ENCODE data around the gene KLHL40. TPM values are rescaled to one million over a fixed set of nuclear protein-coding genes. Genes with fewer than 3 reads are reported as not detected.

KLHL40 gene, protein sequence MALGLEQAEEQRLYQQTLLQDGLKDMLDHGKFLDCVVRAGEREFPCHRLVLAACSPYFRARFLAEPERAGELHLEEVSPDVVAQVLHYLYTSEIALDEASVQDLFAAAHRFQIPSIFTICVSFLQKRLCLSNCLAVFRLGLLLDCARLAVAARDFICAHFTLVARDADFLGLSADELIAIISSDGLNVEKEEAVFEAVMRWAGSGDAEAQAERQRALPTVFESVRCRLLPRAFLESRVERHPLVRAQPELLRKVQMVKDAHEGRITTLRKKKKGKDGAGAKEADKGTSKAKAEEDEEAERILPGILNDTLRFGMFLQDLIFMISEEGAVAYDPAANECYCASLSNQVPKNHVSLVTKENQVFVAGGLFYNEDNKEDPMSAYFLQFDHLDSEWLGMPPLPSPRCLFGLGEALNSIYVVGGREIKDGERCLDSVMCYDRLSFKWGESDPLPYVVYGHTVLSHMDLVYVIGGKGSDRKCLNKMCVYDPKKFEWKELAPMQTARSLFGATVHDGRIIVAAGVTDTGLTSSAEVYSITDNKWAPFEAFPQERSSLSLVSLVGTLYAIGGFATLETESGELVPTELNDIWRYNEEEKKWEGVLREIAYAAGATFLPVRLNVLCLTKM
- total RNA-seq, result not detected in 2 replicates

- no peak for DNase-seq (ENCODE audit: extremely low read depth, low read depth, low spot score)
Observed at GRCh38 chr3:42685363-42685881, at the start of gene KLHL40. Gene KLHL40, plus strand, starts transcription at chr3:42685537. Its CDS starts 82 bp downstream, at chr3:42685619.

DNA sequence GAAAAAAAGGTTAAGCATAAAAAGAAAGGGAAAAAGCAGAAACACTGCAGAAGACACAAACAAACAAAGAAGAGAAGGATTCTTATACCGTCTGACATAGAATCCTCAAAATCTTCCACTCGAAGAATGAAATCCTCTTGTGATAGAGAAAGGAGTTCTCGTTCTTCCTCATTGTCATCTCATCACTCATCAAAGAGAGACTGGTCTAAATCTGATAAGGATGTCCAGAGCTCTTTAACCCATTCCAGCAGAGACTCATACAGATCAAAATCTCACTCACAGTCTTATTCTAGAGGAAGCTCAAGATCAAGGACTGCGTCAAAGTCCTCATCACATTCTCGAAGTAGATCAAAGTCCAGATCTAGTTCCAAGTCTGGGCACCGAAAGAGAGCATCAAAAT is 48.3 kb upstream of the KLHL40 start:
- no peak for DNase-seq (ENCODE audit: extremely low read depth, low read depth, low spot score)

DNA sequence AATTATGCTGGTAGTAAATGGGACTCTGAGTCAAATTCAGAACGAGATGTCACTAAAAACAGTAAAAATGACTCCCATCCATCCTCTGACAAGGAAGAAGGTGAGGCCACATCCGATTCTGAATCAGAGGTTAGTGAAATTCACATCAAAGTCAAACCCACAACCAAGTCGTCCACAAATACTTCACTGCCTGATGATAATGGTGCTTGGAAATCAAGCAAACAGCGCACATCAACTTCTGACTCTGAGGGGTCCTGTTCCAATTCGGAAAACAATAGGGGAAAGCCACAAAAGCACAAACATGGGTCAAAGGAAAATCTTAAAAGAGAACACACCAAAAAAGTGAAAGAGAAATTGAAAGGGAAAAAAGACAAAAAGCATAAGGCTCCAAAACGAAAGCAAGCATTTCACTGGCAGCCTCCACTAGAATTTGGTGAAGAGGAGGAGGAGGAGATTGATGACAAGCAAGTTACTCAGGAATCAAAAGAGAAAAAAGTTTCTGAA is 46.9 kb upstream of the KLHL40 start:
- DNase-seq (ENCODE audit: extremely low read depth, low read depth, low spot score), result no peak

DNA sequence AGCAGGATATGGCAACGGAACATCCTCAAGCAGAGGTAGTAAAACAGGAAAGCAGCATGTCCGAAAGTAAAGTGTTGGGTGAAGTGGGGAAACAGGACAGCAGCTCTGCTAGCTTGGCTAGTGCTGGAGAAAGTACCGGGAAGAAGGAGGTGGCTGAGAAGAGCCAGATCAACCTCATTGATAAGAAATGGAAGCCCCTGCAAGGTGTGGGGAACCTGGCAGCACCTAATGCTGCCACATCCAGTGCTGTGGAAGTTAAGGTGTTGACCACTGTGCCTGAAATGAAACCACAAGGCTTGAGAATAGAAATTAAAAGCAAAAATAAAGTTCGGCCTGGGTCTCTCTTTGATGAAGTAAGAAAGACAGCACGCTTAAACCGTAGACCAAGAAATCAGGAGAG is 46.1 kb upstream of the KLHL40 start:
- no peak for DNase-seq (ENCODE audit: extremely low read depth, low read depth, low spot score)

- no peak for DNase-seq (ENCODE audit: extremely low read depth, low read depth, low spot score)
Observed at GRCh38 chr3:42640129-42640528, 45.2 kb upstream of the KLHL40 start.

GRCh38 chr3:42640771-42641370 is 44.5 kb upstream of the KLHL40 start:
- no peak for DNase-seq (ENCODE audit: extremely low read depth, low read depth, low spot score)

GRCh38 chr3:42647821-42648459 is 37.4 kb upstream of the KLHL40 start:
- no peak for DNase-seq (ENCODE audit: extremely low read depth, low read depth, low spot score)

GRCh38 chr3:42649006-42649405 is 36.3 kb upstream of the KLHL40 start:
- DNase-seq (ENCODE audit: extremely low read depth, low read depth, low spot score), result no peak

DNA sequence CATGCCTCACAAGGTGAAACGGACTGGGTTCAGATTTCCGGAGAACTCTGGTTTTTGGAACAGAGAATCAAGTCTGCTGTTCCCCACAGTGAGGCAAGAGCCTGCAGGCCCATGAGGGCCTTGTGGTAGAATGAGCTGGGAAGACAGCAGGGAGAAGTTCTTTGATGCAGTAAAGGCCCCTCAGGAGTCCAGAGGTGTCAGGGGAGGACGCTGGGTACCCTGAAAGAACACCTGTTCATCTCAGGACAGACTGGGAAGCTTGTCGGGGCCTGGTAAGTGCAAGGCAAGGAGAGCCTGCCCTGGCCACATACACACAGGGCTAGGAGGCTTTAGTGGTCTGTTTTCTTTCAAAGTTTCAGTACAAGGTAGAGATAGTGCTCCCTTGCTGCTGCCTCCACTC is 35.6 kb upstream of the KLHL40 start:
- no peak for DNase-seq (ENCODE audit: extremely low read depth, low read depth, low spot score)

GRCh38 chr3:42651248-42652091 is 33.9 kb upstream of the KLHL40 start:
- no peak for DNase-seq (ENCODE audit: extremely low read depth, low read depth, low spot score)

DNA sequence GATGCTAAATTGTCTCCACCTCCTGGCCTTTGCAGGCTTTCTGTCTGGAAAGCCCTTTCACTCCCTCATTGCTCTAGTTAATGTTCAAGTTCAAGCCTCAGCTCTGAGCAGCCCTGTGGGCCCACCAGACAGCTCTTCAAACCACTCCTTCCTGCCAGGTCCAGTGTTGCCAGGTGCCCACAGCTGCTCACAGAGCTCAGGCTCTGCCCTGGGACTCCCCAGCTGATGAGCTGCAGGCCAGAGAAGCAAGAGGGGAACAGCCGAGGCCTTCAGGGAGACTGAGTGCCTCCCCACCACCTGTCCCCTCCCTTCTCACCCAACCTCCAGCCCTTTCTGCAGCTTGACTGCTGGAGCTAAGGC is 33.1 kb upstream of the KLHL40 start:
- DNase-seq (ENCODE audit: extremely low read depth, low read depth, low spot score), result no peak

- peak; percentile 31 for DNase-seq (ENCODE audit: extremely low read depth, low read depth, low spot score)
Observed at GRCh38 chr3:42652611-42653302, 32.6 kb upstream of the KLHL40 start.

DNA sequence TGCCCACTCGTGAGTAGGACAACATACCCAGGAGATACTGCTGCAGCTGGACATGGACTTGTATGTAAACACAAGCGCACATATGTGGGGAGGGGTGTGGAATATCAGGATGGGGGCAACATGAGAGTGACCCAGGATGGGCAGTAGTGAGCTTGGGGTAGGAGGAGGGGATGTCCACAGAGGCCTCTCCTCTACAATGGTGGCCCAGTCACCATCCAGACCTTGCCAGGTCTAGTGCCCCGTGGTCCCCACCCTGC is 32.1 kb upstream of the KLHL40 start:
- DNase-seq (ENCODE audit: extremely low read depth, low read depth, low spot score), result no peak

DNA sequence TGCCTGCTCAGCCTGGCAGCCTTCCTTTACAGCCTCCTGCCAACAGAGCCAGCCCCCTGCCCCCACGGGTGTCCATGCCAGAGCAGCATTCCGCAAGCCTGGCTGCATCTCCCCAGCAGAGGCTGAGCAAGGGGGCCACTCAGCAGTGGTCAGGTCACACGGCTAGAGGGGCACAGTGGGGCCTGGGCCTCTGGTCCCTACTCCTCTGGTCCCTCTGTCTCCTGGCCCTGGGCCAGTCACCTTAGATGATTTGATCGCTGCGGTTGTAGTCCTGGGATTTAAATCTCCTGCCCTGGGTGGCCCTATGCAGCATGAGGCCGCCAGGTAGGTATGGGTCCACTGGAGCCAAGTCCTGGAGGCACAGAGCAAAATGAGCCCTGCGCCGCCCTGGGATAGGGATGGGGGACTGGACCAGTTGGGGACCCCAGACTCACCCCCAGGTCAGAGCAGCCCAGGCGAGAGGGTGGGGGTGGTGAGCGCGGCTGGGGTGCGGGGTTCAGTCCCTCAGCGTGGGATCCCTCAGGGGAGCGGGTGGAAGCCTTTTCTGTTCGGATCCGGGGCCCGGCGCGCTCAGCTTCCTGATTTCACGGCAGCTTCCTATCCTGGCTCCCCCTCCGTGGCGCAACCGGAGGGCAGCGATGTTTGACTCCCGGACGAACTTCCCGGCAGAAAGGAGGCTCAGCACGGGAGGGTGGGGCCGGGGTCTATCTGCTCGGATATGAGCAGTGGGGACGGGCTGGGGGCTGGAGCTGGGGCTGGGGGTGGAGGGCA is 31.6 kb upstream of the KLHL40 start, which contains the start of gene ZBTB47:
ZBTB47 (plus strand) TSS at position 138 of the 771 bp plus-strand sequence. CDS start 4,659 bp downstream, outside the sequence.
- no peak for DNase-seq (ENCODE audit: extremely low read depth, low read depth, low spot score)

DNA sequence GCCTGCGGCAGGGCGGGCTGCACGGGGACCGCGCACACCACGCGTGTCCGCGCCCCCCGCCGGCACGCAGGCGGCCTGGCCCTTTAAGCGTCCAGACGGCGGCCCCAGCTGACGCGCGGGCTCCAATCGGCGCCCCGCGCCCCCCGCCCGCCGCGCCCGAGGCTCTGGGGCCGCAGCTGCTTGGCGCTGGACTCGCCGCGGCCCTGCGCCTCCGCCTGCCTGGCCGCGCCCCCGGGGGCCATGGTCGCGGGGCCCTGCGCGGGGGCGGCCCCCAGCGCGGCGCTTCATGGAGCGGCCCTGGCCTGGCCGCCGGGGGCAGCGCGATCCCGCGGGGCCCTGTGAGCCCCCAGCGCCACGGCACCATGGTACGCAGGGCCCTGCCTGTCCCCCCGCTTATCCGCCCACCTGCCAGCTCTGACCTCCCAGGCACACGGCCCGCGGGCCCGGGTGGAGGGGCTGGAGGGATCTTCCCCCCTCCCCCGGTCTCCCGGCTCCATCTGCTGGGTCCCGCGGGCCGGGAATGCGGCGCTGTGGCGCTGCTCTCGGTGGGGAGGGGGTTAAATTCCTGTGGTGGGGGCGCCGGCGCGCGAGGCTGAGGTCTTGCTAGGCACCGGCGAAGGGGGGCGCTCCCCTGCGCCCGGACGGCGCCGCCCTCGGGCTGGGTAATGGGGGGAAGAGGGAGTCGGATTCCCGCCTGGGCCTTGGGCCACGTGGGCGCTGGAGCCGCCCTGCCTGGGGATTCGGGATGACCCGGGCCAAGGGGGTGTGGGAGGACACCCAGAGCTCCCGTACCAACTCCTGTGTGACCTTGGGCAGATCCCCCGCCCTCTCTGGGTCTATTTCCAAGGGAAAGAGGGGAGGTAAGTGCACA is 30.8 kb upstream of the KLHL40 start:
- DNase-seq (ENCODE audit: extremely low read depth, low read depth, low spot score), result no peak

GRCh38 chr3:42655331-42655888 is 29.9 kb upstream of the KLHL40 start:
- DNase-seq (ENCODE audit: extremely low read depth, low read depth, low spot score), result no peak

DNA sequence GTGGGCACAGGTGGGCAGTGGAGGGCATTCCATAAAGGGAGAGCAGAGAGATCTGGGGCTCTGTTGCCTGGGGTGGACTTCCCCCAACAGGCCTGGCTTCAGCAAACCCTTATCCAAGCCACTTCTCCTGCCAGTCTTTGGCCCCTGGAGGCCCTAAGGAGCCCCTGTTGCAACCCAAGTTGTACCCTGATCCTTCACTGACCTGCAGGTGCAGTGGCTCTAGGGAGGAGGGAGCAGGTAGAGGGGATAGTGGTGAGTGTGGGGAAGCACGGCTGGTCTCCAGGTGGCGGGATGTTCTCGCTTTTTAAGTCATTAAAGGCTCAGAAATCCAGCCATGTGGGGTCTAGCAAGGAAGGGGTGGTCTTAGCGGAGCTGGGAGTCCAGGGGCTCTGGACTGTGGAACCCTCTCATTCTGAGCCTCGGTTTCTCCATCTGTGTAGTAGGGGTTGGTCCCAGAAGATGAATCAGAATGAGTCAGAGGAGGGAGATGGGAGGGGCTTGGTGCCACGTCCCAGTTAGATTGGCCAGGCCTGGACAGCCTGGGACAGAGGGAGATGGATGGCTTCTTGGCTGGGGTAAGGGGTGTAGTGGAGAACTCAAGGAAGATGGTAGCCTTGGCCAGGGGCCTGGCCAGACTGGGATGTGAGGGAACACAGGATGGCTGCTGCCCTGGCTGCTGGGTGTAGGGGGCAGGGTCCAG is 29.2 kb upstream of the KLHL40 start:
- no peak for DNase-seq (ENCODE audit: extremely low read depth, low read depth, low spot score)

Data from glomerular endothelial cell (primary cell).